HG02759 (cell line): ENCODE results near the gene C19orf33.
"Not testable (repeated sequence)": the region's sequence is repeated elsewhere in the genome, so short reads cannot be mapped to it uniquely, and the experiment has no call there.

Source experiments
- ATAC-seq: cut with Tn5 transposase; IDR thresholded peaks from one replicate; pipeline ENCODE4 v1.9.1; 2021; ENCODE audit warnings: mild to moderate bottlenecking, moderate library complexity; ENCODE audit not compliant: unreplicated experiment

C19orf33 gene

DNA sequence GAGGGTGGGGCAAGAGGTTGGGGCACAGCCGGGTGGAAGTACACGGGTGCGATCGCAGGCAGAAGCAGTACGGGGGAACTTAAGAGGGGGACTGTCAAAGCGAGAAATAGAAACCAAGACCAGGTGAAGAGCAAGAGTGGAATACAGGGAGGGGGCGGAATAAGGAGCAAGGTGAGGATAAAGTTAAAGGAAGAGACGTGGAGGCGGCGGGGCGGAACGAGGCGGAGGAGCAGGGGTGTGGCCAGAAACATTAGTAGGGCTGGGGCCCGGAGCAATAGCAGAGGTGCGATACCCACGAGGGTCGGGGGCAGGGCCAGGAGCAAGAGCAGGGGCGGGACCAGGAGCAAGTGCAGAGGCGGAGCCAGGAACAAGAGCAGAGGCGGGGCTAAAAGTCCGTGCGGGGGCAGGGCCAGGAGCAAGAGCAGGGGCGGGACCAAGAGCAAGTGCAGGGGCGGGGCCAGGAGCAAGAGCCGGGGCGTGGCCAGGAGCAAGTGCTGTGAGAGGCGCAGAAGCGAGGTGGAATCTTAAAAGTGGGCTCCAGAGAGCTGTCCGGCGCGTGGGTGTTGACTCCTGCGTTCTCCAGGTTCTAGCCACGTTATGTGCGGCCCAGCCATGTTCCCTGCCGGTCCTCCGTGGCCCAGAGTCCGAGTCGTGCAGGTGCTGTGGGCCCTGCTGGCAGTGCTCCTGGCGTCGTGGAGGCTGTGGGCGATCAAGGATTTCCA, 32.7 kb downstream of the C19orf33 start:
- ATAC-seq, result peak; percentile 52

DNA sequence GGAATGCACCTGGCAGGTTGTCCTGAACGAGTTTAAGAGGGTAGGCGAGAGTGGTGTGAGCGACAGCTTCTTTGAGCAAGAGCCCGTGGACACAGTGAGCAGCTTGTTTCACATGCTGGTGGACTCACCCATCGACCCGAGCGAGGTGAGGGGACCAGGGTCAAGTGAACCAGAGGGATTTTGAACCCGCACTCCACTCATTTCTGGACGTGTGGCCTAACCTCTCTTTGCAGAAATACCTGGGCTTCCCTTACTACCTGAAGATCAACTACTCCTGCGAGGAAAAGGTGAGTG, 33.3 kb downstream of the C19orf33 start:
- ATAC-seq, result no peak

DNA sequence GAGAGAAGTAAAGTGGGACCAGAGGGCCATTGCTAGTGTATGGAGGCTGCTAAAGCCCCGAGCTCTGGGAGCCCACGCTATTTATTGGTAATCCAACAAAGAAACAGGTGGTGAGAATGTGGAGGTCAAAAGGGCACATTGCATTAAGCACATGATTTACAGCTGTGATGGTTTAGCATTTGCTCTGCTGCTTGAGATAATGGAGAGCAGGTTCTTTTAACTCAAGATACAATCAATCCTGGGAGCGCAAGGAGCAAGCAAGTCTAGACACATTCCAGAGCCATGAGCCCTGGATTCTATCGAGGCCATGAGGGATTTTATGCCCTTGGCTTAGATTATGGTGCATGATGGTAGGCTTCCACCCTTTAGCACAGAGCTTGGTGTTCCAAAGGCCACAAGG, 35.0 kb downstream of the C19orf33 start:
- not testable (repeated sequence) for ATAC-seq

DNA sequence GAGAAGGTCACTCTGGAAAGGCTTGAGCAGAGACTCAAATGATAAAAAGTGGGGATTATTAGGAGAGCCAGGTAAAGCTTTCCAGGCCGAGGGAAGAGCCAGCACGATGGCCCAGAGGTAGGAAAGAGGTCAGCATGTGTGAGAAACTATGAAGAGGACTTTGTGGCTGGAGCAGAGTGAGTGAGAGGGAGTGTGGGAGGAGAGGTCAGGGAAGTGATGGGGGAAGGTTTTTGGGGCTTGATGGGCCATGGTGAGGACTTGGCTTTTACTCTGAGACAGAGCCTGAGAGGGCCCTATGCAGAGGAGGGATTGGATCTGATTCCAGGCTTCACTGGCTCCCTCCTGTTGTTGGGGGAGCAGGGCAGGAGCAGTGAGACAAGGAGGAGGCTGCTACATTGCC, 36.9 kb downstream of the C19orf33 start:
- ATAC-seq, result no peak

DNA sequence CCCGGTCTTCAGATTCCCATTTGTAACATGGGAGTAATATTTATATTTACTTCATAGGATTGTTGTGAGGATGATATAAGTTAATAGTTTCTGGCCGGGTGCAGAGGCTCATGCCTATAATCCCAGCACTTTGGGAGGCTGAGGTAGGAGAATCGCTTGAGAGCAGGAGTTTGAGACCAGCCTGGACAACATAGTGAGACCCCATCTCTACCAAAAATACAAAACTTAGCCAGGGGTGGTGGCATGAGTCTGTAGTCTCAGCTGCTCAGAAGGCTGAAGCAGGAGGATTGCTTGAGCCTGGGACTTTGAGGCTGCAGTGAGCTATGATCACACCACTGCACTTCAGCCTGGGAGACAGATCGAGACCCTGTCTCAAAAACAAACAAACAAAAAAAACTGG, 42.8 kb downstream of the C19orf33 start:
- no peak for ATAC-seq

DNA sequence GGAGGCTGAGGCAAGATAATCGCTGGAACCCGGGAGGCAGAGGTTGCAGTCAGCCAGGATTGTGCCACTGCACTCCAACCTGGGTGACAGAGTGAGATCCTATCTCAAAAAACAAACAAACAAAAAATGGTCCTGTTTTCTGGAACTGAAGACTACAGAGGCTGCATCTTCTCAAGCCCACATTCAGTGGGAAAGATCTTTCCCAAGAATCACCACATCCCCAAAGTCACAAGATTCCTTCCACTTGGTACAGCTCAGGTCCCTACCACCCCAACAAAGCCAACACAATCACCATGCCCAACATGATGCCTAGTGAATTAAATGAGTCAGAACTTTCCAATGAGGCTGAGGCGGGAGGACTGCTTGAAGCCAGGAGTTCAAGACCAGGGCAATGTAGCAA, 46.8 kb downstream of the C19orf33 start:
- no peak for ATAC-seq

DNA sequence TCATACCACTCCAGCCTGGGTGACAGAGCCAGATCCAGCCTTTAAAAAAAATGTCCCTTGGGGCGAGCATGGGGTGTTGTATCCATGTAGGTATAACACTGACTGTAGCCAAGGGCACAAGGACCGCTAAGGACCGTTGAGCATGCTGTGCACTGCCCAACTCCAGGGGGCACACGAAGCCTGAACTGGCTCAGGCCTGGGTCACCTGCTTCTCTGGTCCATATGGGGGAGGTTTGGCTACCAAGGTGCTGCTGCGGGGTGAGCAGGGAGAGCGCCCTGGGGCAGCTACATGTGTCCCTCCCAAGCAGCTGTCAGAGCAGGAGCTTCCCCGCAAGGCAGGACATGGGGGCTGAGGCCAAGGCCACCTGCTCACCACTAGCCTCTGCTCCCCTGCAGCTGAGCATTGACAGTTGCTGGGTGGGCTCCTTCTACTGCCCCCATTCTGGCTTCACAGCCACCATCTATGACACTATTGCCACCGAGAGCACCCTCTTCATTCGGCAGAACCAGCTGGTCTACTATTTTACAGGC, 47.9 kb downstream of the C19orf33 start:
- ATAC-seq, result no peak

DNA sequence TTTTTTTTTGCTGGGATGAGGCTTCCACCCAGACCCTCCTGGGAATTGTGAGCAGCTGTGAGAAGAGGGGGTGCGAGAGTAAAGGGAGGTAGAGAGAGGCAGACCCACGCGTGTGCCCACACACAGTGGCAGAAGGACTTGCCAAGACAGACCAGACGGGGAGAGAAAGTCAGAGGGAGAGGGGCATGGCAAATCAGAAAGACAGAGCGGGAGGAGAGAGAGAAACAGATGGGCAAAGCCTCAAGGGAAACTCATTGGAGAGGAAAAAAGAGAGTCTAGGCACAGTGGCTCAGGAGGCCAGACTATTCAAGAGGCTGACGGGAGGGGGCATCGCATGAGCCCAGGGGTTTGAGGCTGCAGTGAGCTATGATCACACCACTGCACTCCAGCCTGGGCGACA, 48.6 kb downstream of the C19orf33 start:
- no peak for ATAC-seq
